GM18867 (cell line): ENCODE data around the gene TP53RK.

Source experiments
- ATAC-seq: cut with Tn5 transposase; IDR thresholded peaks from one replicate; pipeline ENCODE4 v1.9.1; 2021; ENCODE audit warnings: mild to moderate bottlenecking, moderate library complexity; ENCODE audit not compliant: unreplicated experiment

The TP53RK gene

GRCh38 chr20:46641424-46641823, 47.8 kb downstream of the TP53RK start:
- no peak for ATAC-seq

GRCh38 chr20:46640536-46641311, 48.5 kb downstream of the TP53RK start:
- ATAC-seq = no peak

- ATAC-seq = no peak
Observed at GRCh38 chr20:46640044-46640443, 49.2 kb downstream of the TP53RK start.

- no peak for ATAC-seq
Observed at GRCh38 chr20:46639587-46639986, 49.7 kb downstream of the TP53RK start.

GRCh38 chr20:46638898-46639274, 50.4 kb downstream of the TP53RK start:
- no peak for ATAC-seq

- ATAC-seq = no peak
Observed at GRCh38 chr20:46638134-46638897, 50.9 kb downstream of the TP53RK start.

GRCh38 chr20:46637427-46638133, 51.7 kb downstream of the TP53RK start:
- no peak for ATAC-seq

- ATAC-seq = no peak
Observed at GRCh38 chr20:46637020-46637419, 52.2 kb downstream of the TP53RK start.

GRCh38 chr20:46636514-46636913, 52.7 kb downstream of the TP53RK start:
- ATAC-seq = no peak

- no peak for ATAC-seq
Observed at GRCh38 chr20:46635514-46636136, 53.6 kb downstream of the TP53RK start.

- ATAC-seq = no peak
Observed at GRCh38 chr20:46634528-46634927, 54.7 kb downstream of the TP53RK start.
